ENCODE results near the gene SUPV3L1. TPM values are rescaled to one million over a fixed set of nuclear protein-coding genes. Genes with fewer than 3 reads are reported as not detected.

Gene SUPV3L1
- total RNA-seq: 27.9 TPM

GRCh38 chr10:69179743-69180524, at the start of gene SUPV3L1:
Gene SUPV3L1 (plus strand): TSS chr10:69180234. CDS start chr10:69180292, 58 bp downstream.

GRCh38 chr10:69220041-69220451, 40.0 kb downstream of the SUPV3L1 start, which contains the start of gene HKDC1:
Gene HKDC1 (plus strand): TSS chr10:69220332. CDS start chr10:69220436, 104 bp downstream.

Other genes starting within 250 kb of the SUPV3L1 start
- 29.7 TPM for gene DDX21, start 224.1 kb upstream of the SUPV3L1 start, total RNA-seq
- gene KIFBP, start 191.4 kb upstream of the SUPV3L1 start, total RNA-seq: 21.4 TPM
- gene SRGN, start 92.1 kb upstream of the SUPV3L1 start, total RNA-seq: 93.9 TPM
- gene VPS26A, start 56.1 kb upstream of the SUPV3L1 start, total RNA-seq: 36.6 TPM
- 9.2 TPM for gene HKDC1, start 40.1 kb downstream of the SUPV3L1 start, total RNA-seq
- gene HK1, start 98.3 kb downstream of the SUPV3L1 start, total RNA-seq: 58.3 TPM
- not detected for gene TACR2, start 236.7 kb downstream of the SUPV3L1 start, total RNA-seq